EL (cell line): Measurements from ENCODE around the gene HOXA5.

Experiments
- DNase-seq: peaks from one replicate; pipeline ENCODE4 v3.0.0-alpha.2; 2016

HOXA5 gene

GRCh38 chr7:27143023-27143949, at the start of gene HOXA5:
Gene HOXA5 (minus strand): TSS chr7:27143681. CDS start chr7:27143607, 74 bp downstream.
- peak; percentile 83 for DNase-seq

- DNase-seq: peak; percentile 73
These were observed 49.3 kb upstream of the HOXA5 start for GRCh38 chr7:27192546-27193334.

GRCh38 chr7:27191833-27192545, 48.5 kb upstream of the HOXA5 start:
- peak; percentile 81 for DNase-seq

- DNase-seq: peak; percentile 53
These were observed 47.8 kb upstream of the HOXA5 start for GRCh38 chr7:27191161-27191731.

GRCh38 chr7:27189997-27190748, 46.7 kb upstream of the HOXA5 start:
- DNase-seq: peak; percentile 45

- DNase-seq: peak; percentile 85
These were observed 46.0 kb upstream of the HOXA5 start for GRCh38 chr7:27189295-27189996.

GRCh38 chr7:27188386-27189294, 45.2 kb upstream of the HOXA5 start:
- DNase-seq: peak; percentile 72

- peak; percentile 59 for DNase-seq
These were observed 44.2 kb upstream of the HOXA5 start for GRCh38 chr7:27187475-27188385.

- peak; percentile 64 for DNase-seq
These were observed 43.4 kb upstream of the HOXA5 start for GRCh38 chr7:27186668-27187474.

- peak; percentile 53 for DNase-seq
These were observed 42.6 kb upstream of the HOXA5 start for GRCh38 chr7:27185854-27186667.

GRCh38 chr7:27185013-27185853, 41.8 kb upstream of the HOXA5 start, which contains the start of gene HOXA11:
Gene HOXA11 (minus strand): TSS chr7:27185232. CDS start chr7:27185144, 88 bp downstream.
- DNase-seq: peak; percentile 98

GRCh38 chr7:27184337-27185012, 41.0 kb upstream of the HOXA5 start:
- peak; percentile 49 for DNase-seq

GRCh38 chr7:27183682-27184336, 40.3 kb upstream of the HOXA5 start:
- peak; percentile 33 for DNase-seq

- peak; percentile 39 for DNase-seq
These were observed 39.6 kb upstream of the HOXA5 start for GRCh38 chr7:27182861-27183681.
